ENCODE data around the gene CRYM.

CRYM gene

DNA sequence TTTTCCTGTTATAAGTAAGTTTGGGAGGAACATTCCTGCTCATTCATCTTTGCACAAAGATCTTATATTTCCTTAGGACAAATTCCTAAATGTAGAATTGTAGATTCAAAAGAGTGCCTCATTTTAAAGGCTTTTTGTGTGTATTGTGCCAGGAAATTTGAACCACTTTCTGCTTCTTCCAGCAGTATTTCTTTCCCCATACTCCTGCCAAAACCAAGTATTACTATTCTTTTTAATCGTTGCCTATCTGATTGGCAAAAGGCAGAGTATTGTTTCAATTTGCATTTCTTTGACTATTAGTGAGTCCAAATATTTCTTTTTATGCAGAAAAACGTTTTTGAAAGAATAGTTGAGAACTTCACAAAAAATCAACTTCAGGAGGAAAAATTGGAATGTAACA, 35.3 kb downstream of the CRYM start:
- DNase-seq: no peak

DNA sequence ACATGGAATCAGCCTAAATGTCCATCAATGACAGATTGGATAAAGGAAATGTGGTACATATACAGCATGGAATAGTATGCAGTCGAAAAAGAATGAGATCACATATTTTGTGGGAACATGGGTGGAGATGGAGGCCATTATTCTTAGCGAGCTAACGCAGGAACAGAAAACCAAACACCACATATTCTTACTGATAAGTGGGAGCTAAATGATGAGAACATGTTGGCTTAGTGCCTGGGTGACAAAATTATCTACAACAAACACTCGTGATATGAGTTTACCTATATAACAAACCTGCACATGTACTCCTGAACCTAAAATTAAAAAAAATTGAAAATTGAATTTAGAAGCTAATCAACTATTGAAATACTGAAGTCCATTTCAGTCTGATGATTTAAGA, 38.4 kb downstream of the CRYM start:
- no peak for DNase-seq

DNA sequence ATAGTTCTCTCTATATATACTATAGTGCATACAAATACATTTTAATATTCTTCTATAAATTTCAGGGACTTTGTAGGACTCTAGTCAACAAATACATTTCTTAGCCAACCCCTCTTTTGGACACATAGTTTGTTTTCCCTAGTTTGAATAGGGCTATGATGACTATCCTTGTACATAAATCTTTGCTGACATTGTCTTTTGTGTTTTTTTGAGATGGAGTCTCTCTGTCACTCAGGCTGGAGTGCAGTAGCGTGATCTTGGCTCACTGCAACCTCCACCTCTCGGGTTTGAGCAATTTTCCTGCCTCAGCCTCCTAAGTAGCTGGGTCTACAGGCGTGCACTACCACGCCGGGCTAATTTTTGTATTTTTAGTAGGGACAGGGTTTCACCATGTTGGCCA, 41.3 kb downstream of the CRYM start:
- no peak for DNase-seq

DNA sequence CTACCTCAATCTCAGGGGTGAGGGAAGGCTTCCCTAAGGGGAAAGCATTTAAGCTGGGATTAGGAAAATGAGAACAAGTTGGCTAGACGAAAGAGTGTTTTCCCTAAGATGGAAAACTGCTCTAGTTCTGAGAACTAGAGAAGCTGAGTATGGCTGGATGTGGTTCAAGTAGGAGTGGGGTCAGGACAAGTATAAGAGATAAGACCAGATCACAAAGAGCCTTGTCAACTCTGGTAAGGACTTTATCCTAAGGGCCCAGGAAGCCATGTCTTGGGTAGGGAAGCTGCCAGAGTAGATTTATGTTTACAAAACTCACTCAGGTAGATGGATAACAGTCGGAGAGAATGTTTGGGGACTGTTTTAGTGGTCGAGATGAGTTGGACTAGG, 42.9 kb downstream of the CRYM start:
- DNase-seq: no peak

DNA sequence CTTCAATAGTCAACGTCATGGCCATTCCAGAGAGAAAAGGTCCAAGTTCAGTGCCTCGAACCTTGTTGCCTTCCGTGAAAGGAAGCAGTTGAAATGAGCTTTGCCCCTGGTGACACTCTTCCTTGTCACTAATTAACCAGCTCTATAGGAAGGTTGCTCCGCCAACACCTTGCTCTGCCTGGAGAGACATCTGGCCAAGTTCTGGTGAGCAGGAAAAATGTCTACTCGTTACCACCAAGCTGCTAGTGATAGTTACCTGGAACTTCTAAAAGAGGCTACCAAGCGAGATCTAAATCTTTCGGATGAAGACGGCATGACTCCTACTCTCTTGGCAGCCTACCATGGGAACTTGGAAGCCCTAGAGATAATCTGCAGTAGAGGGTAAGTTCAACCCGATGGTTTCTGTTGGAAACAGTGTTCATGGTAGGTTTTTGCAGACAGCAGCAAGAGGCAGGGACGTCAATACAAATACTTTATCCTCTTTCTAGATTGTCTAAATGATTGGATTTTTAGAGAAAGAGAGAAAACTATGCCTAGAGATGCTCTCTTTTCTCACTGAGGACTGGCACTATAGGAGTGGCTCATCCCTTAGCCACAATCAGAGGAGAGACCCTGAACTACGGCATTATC, 44.5 kb downstream of the CRYM start, which contains the start of gene ANKS4B:
TSS of gene ANKS4B (plus strand) at position 179 of the 630 bp plus-strand sequence. CDS start at position 218, 39 bp downstream.
- DNase-seq: no peak

DNA sequence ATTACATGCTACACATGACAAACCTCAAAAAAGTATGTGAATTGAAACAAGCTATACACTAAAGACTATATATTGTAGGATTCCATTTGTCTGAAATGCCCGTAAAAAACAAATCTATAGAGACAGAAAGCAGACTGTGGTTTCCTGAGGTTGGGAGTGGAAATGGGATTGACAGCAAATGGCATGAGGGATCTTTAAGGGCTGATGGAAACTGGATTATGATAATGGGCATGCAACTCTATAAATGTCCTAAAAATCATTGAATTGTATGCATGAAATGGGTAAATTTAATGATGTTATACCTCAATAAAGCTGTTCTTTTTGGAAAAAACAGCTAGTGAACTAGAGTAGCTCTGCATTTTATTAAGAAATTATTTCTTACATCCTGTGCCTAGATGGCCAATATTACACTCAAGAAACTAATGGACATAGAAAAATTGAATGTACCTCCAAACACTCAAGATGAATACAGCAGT, 45.0 kb downstream of the CRYM start:
- no peak for DNase-seq

DNA sequence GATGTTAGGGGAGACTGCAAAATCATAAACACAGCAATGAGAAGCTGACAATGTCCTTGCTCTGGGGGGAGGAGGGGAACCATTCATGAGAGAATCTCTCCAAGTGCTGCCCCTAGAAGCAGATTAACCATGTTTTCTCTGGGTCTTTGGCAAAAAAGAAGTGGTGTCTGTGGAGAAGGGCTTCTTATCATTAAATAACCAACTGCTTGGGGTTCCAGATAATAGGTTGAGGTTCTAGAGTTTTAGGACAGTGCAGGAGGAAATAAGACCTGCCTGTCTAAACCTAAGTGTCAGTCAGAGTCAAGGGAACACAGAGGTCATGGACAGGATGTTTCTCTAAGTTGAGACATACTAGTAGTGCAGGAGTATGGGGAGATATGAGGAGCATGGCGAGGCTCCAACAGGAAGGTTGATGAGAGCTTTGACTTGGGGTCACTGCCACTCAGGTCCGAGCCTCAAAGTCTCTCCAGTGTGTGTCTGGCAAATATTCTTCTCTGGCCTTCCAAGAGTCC, 49.7 kb downstream of the CRYM start:
- DNase-seq: no peak

DNA sequence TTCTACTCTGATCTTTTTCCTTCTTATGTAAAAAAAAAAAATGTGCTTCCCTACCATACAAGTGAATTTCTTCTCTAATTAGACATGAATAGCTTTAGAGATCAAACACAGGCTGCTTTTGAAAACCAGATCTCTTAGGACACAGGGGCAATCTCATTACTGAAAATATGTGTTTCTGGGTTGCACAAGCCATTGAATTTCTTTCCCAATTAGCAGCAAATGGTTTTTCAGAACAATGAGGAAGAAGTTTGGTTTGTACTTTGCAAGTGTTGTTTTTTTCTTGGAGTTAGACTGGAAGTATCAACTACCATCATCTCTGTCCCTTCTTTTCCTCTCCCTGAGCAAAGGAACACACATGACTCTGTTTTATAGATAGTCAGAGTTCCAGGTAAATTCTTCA, 50.2 kb downstream of the CRYM start:
- no peak for DNase-seq

DNA sequence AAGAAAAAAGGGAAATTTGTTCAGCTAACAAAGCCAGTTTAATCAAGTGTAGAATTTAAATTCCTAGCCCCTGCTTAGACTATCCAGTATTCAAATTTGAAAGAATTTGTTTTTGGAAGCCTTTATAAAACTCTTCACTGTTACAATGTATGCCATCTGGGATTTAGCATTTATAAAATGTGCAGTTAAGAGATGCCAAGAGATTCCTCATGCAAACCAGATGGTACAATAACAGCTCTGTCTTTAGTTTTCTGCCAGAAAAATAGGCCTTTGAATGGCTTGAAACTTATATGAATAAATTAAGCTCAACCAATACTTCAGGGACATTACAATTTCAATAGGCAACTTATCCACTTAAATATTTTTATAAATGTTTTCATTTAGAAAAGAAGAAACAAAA, 51.3 kb downstream of the CRYM start:
- no peak for DNase-seq

DNA sequence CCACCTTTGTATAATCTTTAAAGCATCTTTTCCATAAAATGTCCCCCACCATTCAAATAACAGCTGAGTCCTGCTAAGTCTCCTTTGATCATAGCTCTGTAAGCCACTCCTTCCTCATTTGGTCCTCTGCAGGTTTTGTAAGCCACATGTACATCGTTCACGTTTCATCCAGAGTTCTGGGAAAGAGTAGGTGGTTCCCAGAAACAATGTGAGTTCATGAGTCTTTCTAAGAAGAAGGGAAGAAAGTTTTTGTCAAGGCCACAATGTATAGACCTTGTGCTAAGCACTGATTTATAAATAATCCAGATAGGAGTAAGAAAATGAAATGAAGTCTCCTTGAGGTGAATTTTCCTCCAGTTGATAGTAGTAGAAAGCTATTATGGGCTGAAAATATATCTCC, 53.3 kb downstream of the CRYM start:
- DNase-seq: no peak

DNA sequence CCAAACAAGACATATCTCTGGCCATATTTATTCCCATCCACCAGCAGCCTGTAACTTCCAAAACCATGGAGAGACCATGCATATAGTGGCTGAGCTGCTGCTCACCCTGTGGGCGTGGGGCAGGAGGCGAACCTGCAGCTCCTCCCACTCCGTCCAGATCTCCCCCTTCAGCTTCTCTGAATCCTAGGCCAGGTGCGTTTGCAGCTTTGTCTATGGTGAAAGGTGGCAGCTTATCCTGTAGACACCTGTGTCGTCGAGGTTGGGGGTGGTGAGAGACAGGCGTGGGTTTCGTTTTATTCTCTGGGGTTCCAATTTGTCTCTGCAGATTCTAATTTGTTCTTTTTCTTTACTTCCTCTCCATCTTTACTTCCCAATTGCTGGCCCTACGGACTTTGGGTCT, 54.3 kb downstream of the CRYM start:
- no peak for DNase-seq

DNA sequence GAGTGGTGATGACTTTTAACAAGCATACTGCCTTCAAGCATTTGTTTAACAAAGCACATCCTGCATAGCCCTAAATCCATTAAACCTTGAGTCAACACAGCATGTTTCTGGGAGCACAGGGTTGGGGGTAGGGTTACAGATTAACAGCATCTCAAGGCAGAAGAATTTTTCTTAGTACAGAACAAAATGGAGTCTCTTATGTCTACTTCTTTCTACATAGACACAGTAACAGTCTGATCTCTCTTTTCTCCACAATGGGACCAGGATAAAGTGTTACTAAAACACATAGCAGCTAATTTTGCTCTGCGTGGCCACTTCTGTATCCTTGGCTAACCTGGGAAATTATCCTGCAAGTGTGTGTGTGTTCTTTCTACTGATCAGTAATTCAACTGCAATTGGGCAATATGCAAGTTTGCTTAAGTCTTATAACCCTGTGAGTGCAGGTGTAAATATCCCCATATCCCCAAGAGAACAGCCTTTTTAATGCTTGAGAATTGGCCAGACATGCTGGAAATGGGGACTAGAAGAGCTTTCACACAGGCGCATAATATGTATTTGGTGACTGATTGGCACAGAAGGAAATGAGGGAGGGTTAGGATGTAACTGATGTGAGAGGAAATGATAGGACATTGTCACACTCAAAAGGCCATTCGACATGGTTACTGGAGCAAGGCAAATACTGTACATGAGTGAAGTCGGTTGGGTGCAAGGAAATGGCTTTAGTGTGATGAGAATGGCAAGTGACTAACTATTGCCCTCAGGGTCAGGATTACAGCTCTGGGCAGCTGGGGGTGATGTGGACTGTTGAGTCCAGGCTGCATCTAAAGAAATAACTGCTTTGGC, 55.4 kb downstream of the CRYM start:
- no peak for DNase-seq

DNA sequence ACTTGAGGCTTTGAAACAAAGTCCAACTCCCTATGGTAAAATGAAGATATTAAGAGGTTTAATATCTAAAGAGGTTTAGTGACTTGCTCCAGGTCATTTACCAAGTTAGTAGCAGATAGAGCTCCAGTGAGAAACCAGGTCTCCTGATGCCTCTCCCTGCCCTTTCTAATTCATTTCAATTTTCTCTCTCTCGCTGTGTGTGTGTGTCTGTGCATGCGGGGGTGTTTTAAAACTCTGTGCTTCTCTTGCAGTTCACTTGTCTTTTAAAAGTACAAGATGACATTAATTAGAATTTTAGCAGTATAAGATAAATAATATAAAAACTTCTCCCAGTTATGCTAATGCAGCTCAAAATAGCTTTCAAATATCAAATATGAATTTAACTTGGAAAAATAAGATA, 58.5 kb downstream of the CRYM start:
- DNase-seq: no peak

DNA sequence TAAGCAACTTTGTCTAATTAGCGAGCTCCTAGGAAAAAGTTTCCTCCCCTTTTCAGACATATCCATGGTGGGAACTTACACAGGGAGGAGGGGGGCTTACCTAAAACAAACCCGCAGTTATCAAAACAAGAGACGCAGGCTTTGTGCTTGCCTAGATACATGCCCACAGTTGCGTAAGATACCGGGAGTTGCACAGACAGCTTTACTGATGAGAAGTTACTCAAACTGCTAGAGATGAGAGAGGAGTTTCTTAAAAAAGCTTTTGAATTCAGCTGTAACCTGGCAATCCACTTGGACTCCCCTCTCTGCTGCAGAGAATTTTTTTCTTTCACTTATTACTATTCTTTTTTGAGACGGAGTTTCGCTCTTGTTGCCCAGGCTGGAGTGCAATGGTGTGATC, 59.9 kb downstream of the CRYM start:
- DNase-seq: peak; percentile 12

DNA sequence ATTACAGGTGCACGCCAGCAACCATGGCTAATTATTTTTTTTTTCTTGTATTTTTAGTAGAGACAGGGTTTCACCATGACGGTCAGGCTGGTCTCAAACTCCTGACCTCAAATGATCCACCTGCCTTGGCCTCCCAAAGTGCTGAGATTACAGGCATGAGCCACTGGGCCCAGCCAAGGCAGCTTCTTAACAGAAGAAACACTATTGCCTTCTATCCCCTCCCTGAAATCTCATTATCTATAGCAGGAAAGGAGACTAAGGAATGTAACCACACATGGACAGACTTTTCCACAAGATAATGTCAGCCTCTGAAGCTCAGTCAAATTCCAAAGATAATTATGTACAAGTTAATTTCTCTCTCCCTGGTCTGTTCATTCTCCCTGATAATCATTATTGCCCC, 61.0 kb downstream of the CRYM start:
- DNase-seq: no peak

DNA sequence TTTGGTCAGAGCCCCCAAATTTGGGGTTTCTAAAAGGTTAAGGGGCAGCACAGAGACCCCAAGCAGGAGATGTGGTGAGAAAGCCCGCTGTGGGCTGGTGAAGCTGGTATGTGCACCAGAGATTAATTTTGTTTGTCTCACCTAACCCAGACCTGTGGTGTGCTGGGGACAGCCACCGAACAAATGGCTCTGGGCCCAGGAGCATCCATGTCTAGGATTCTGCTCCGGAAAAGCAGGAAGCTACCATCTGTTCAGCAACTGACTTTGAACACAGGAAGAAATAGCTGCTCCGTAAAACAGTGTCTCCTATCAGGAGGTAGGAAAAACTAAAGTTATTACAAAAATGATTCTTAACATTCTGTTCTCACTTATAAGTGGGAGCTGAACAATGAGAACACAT, 64.0 kb downstream of the CRYM start:
- no peak for DNase-seq

DNA sequence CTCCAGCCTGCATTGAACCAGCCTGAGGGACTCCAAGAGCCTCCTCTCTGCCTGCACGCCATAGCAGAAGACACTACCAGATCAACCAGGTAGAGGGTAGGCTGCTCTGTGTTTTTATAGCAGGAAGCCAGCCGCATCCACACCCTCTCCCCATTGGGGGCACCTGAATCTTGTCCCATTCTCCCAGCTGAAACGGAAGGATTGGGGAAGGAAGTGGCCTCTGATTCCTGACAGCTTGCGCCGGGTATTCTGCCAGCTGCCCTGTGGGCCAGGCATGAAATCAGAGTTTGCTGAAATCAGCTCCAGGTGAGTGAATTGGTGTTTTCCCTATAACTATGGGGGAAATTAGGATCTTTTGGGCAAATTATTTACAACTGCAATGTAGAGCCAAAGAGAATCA, 66.6 kb downstream of the CRYM start, which contains the start of gene ZP2:
TSS of gene ZP2 (minus strand) at position 89 of the 400 bp plus-strand sequence. CDS start at position 62, 27 bp downstream.
- DNase-seq: no peak
